ENCODE data around the gene PTTG1. TPM values are rescaled to one million over a fixed set of nuclear protein-coding genes. Genes with fewer than 3 reads are reported as not detected.
A peak's percentile ranks its signal among the peaks of the same experiment; 100 is the strongest.

Gene PTTG1
- polyA plus RNA-seq, 1 donor: 35.6 TPM

- no CpG with 5 or more reads among the region's 1 CpG for WGBS (ENCODE audit: insufficient coverage, low lambda C conversion rate)
- H3K27ac ChIP-seq (ENCODE audit: low read length): no peak overlapping the region
- no peaks in the 10 kb centered on the region for H3K36me3 ChIP-seq (ENCODE audit: control insufficient read depth, insufficient read depth, low read length)
Observed at GRCh38 chr5:160384681-160385080, 37.0 kb upstream of the PTTG1 start.

GRCh38 chr5:160385496-160385895 is 36.2 kb upstream of the PTTG1 start:
- Histone ChIP-seq H3K4me1 (ENCODE audit: control insufficient read depth, insufficient read depth, low read length) (no peaks in the 10 kb centered on the region), H3K27me3 (ENCODE audit: control insufficient read depth, insufficient read depth, low read length) (no peaks in the 10 kb centered on the region), H3K9me3 (ENCODE audit: control insufficient read depth, low read depth, low read length) (peaks cover 16% of the 10 kb centered on the region), H3K27ac (ENCODE audit: low read length) (no peak overlapping the region), H3K36me3 (ENCODE audit: control insufficient read depth, insufficient read depth, low read length) (no peaks in the 10 kb centered on the region), H3K4me3 (ENCODE audit: low read length) (no peak overlapping the region)
- DNase-seq: no peak

More at GRCh38 chr5:160384681-160385080, 37.0 kb upstream of the PTTG1 start:
- Histone ChIP-seq H3K4me3 (ENCODE audit: low read length) (no peak overlapping the region), H3K9me3 (ENCODE audit: control insufficient read depth, low read depth, low read length) (peaks cover 16% of the 10 kb centered on the region), H3K4me1 (ENCODE audit: control insufficient read depth, insufficient read depth, low read length) (no peaks in the 10 kb centered on the region), H3K27me3 (ENCODE audit: control insufficient read depth, insufficient read depth, low read length) (no peaks in the 10 kb centered on the region)
- no peak for DNase-seq

GRCh38 chr5:160387445-160387844 is 34.2 kb upstream of the PTTG1 start:
- DNase-seq: no peak
- WGBS (ENCODE audit: insufficient coverage, low lambda C conversion rate): no CpG with 5 or more reads among the region's 1 CpG
- H3K4me3 ChIP-seq (ENCODE audit: low read length): no peak overlapping the region
- peaks cover 16% of the 10 kb centered on the region for H3K9me3 ChIP-seq (ENCODE audit: control insufficient read depth, low read depth, low read length)
- H3K27ac ChIP-seq (ENCODE audit: low read length): no peak overlapping the region
- no peaks in the 10 kb centered on the region for H3K36me3 ChIP-seq (ENCODE audit: control insufficient read depth, insufficient read depth, low read length)
- no peaks in the 10 kb centered on the region for H3K4me1 ChIP-seq (ENCODE audit: control insufficient read depth, insufficient read depth, low read length)
- no peaks in the 10 kb centered on the region for H3K27me3 ChIP-seq (ENCODE audit: control insufficient read depth, insufficient read depth, low read length)

GRCh38 chr5:160390787-160391696 is 30.6 kb upstream of the PTTG1 start:
- Histone ChIP-seq H3K27ac (ENCODE audit: low read length) (no peak overlapping the region), H3K36me3 (ENCODE audit: control insufficient read depth, insufficient read depth, low read length) (no peaks in the 10 kb centered on the region), H3K9me3 (ENCODE audit: control insufficient read depth, low read depth, low read length) (peaks cover 16% of the 10 kb centered on the region), H3K27me3 (ENCODE audit: control insufficient read depth, insufficient read depth, low read length) (no peaks in the 10 kb centered on the region), H3K4me1 (ENCODE audit: control insufficient read depth, insufficient read depth, low read length) (no peaks in the 10 kb centered on the region), H3K4me3 (ENCODE audit: low read length) (no peak overlapping the region)
- no CpG with 5 or more reads among the region's 8 CpGs for WGBS (ENCODE audit: insufficient coverage, low lambda C conversion rate)
- DNase-seq: no peak

- H3K4me1 ChIP-seq (ENCODE audit: control insufficient read depth, insufficient read depth, low read length): no peaks in the 10 kb centered on the region
- no peaks in the 10 kb centered on the region for H3K9me3 ChIP-seq (ENCODE audit: control insufficient read depth, low read depth, low read length)
- H3K36me3 ChIP-seq (ENCODE audit: control insufficient read depth, insufficient read depth, low read length): no peaks in the 10 kb centered on the region
- no peak overlapping the region for H3K4me3 ChIP-seq (ENCODE audit: low read length)
- no peaks in the 10 kb centered on the region for H3K27me3 ChIP-seq (ENCODE audit: control insufficient read depth, insufficient read depth, low read length)
- DNase-seq: no peak
- WGBS (ENCODE audit: insufficient coverage, low lambda C conversion rate): no CpG with 5 or more reads among the region's 7 CpGs
- H3K27ac ChIP-seq (ENCODE audit: low read length): no peak overlapping the region
Observed at GRCh38 chr5:160395111-160395510, 26.5 kb upstream of the PTTG1 start.

- H3K27ac ChIP-seq (ENCODE audit: low read length): no peak overlapping the region
- H3K4me3 ChIP-seq (ENCODE audit: low read length): no peak overlapping the region
- no peak for DNase-seq
- H3K36me3 ChIP-seq (ENCODE audit: control insufficient read depth, insufficient read depth, low read length): peaks cover 8% of the 10 kb centered on the region
- H3K9me3 ChIP-seq (ENCODE audit: control insufficient read depth, low read depth, low read length): no peaks in the 10 kb centered on the region
- H3K4me1 ChIP-seq (ENCODE audit: control insufficient read depth, insufficient read depth, low read length): no peaks in the 10 kb centered on the region
- H3K27me3 ChIP-seq (ENCODE audit: control insufficient read depth, insufficient read depth, low read length): no peaks in the 10 kb centered on the region
- no CpG with 5 or more reads among the region's 1 CpG for WGBS (ENCODE audit: insufficient coverage, low lambda C conversion rate)
Observed at GRCh38 chr5:160397492-160397891, 24.2 kb upstream of the PTTG1 start.

- no peak for DNase-seq
- no peaks in the 10 kb centered on the region for H3K27me3 ChIP-seq (ENCODE audit: control insufficient read depth, insufficient read depth, low read length)
- H3K4me3 ChIP-seq (ENCODE audit: low read length): peak overlapping the region; percentile 71
- no peak overlapping the region for H3K27ac ChIP-seq (ENCODE audit: low read length)
- no peaks in the 10 kb centered on the region for H3K4me1 ChIP-seq (ENCODE audit: control insufficient read depth, insufficient read depth, low read length)
- H3K36me3 ChIP-seq (ENCODE audit: control insufficient read depth, insufficient read depth, low read length): peaks cover 16% of the 10 kb centered on the region
- no peaks in the 10 kb centered on the region for H3K9me3 ChIP-seq (ENCODE audit: control insufficient read depth, low read depth, low read length)
- 83% methylated on average over 1 of the region's 4 CpGs for WGBS (ENCODE audit: insufficient coverage, low lambda C conversion rate)
Observed at GRCh38 chr5:160398806-160399205, 22.8 kb upstream of the PTTG1 start.

GRCh38 chr5:160399402-160400353 is 22.0 kb upstream of the PTTG1 start, which contains the start of gene FAM200C:
TSS of gene FAM200C (minus strand) at chr5:160400054. CDS start at chr5:160395490, 4,564 bp downstream.
- Histone ChIP-seq H3K27ac (ENCODE audit: low read length) (peak within 1 kb of the TSS; percentile 87), H3K4me3 (ENCODE audit: low read length) (peak within 1 kb of the TSS; percentile 71), H3K4me1 (ENCODE audit: control insufficient read depth, insufficient read depth, low read length) (no peaks in the 10 kb centered on the region), H3K9me3 (ENCODE audit: control insufficient read depth, low read depth, low read length) (no peaks in the 10 kb centered on the region), H3K27me3 (ENCODE audit: control insufficient read depth, insufficient read depth, low read length) (no peaks in the 10 kb centered on the region), H3K36me3 (ENCODE audit: control insufficient read depth, insufficient read depth, low read length) (peaks cover 25% of the 10 kb centered on the region)
- 0% methylated on average over 2 of the region's 41 CpGs for WGBS (ENCODE audit: insufficient coverage, low lambda C conversion rate)
- peak; percentile 92 to 95 for DNase-seq

- Histone ChIP-seq H3K27ac (ENCODE audit: low read length) (peak within 1 kb of the TSS; percentile 82), H3K4me3 (ENCODE audit: low read length) (peak within 1 kb of the TSS; percentile 78), H3K4me1 (ENCODE audit: control insufficient read depth, insufficient read depth, low read length) (peaks cover 8% of the 10 kb centered on the region), H3K27me3 (ENCODE audit: control insufficient read depth, insufficient read depth, low read length) (no peaks in the 10 kb centered on the region), H3K36me3 (ENCODE audit: control insufficient read depth, insufficient read depth, low read length) (peaks cover 3% of the 10 kb centered on the region), H3K9me3 (ENCODE audit: control insufficient read depth, low read depth, low read length) (no peaks in the 10 kb centered on the region)
- WGBS (ENCODE audit: insufficient coverage, low lambda C conversion rate): 0% methylated on average over 3 of the region's 48 CpGs
- peak; percentile 95 to 97 for DNase-seq
Observed at GRCh38 chr5:160418561-160419457, 2.8 kb upstream of the PTTG1 start, which contains the start of gene SLU7. TSS of gene SLU7 (minus strand) at chr5:160419081. CDS start at chr5:160415294, 3,787 bp downstream.

Measured in large intestine (tissue), 3 donors.